CD4-positive, alpha-beta T cell (primary cell): Measurements from ENCODE around the gene ZWINT. TPM values are rescaled to one million over a fixed set of nuclear protein-coding genes. Genes with fewer than 3 reads are reported as not detected.

Experiments used
- ATAC-seq: fragments of 200-7000 bp; cut with Tn5 transposase; one replicate; pipeline ENCODE4 v1.10.0; 2022; ENCODE audit warnings: mild to moderate bottlenecking; ENCODE audit not compliant: poor library complexity
- CTCF ChIA-PET: fragments of 350-600 bp; sonication (Branson Sonifier 250); formaldehyde crosslinking; loops from one replicate; lab custom pipeline; 2021; ENCODE audit warnings: antibody characterized with exemption, inconsistent platforms; lab: Charles Lee
- POLR2A ChIA-PET: fragments of 350-600 bp; sonication (Branson Sonifier 250); formaldehyde crosslinking; loops from one replicate; lab custom pipeline; 2021; ENCODE audit warnings: antibody characterized with exemption, inconsistent platforms; lab: Charles Lee
- DNase-seq, 14 experiments: peaks; one replicate each; pipeline ENCODE4 v3.0.0-alpha.2; 2013 to 2020; ENCODE audit warnings: mixed read lengths in 2 of 14
- H3K27ac ChIP-seq, 2 donors: one replicate each; pipeline versions ENCODE4 v1.5.1 to v1.7.0; 2013; ENCODE audit warnings: low read length in 2 of 2, low read depth in 1 of 2, mild to moderate bottlenecking in 1 of 2
- H3K27me3 ChIP-seq, 2 experiments: 1 replicate in 1 of 2; 2 replicates in 1 of 2; pipeline versions ENCODE4 v1.6.1 to v1.7.0; 2013; ENCODE audit warnings: low read length in 2 of 2, control low read depth in 1 of 2, mild to moderate bottlenecking in 1 of 2, moderate library complexity in 1 of 2; ENCODE audit not compliant: insufficient read depth in 2 of 2, control insufficient read depth in 1 of 2
- H3K36me3 ChIP-seq: one replicate; pipeline ENCODE4 v1.6.1; 2013; ENCODE audit warnings: low read length, control low read depth; ENCODE audit not compliant: insufficient read depth
- H3K4me1 ChIP-seq: one replicate; pipeline ENCODE4 v1.6.1; 2013; ENCODE audit warnings: low read length, control low read depth; ENCODE audit not compliant: insufficient read depth
- H3K4me3 ChIP-seq: one replicate; pipeline ENCODE4 v1.5.1; 2013; ENCODE audit warnings: mild to moderate bottlenecking, low read length, moderate library complexity
- H3K9me3 ChIP-seq, 2 experiments: 1 replicate in 1 of 2; 2 replicates in 1 of 2; pipeline versions ENCODE4 v1.6.1 to v1.7.0; 2013; ENCODE audit warnings: low read length in 2 of 2, mild to moderate bottlenecking in 2 of 2, control low read depth in 1 of 2, moderate library complexity in 1 of 2; ENCODE audit not compliant: control insufficient read depth in 1 of 2, insufficient read depth in 1 of 2
- H3K27ac Mint-ChIP-seq: one replicate; pipeline ENCODE4 v1.8.0; 2020; ENCODE audit warnings: mixed read lengths
- H3K27me3 Mint-ChIP-seq: one replicate; pipeline ENCODE4 v1.8.0; 2021; ENCODE audit warnings: mixed read lengths
- H3K36me3 Mint-ChIP-seq: one replicate; pipeline ENCODE4 v1.8.0; 2021; ENCODE audit warnings: low read depth, mixed read lengths
- H3K4me1 Mint-ChIP-seq: one replicate; pipeline ENCODE4 v1.8.0; 2021; ENCODE audit warnings: low read depth, mixed read lengths
- H3K4me3 Mint-ChIP-seq: one replicate; pipeline ENCODE4 v1.8.0; 2020; ENCODE audit warnings: mild to moderate bottlenecking, mixed read lengths
- H3K9me3 Mint-ChIP-seq: one replicate; pipeline ENCODE4 v1.8.0; 2020; ENCODE audit warnings: mixed read lengths
- CTCF ChIP-seq: fragments of 200-600 bp; IDR thresholded peaks from one replicate; pipeline ENCODE4 v1.8.0; 2022; ENCODE audit warnings: antibody characterized with exemption, mild to moderate bottlenecking
- intact Hi-C, 2 experiments: fragments of 100-400 bp; cut with DNase I in 1 of 2; cut with micrococcal nuclease in 1 of 2; formaldehyde crosslinking; loops; one replicate each; pipeline versions ENCODE4 v1.15.1 to v1.9.0; 2023 to 2025; cut with DNase I, micrococcal nuclease
- total RNA-seq, 174 experiments: library from RNA in 2 of 174; stranded (reverse) in 2 of 174; gene quantifications; one replicate each; pipeline ENCODE4 v1.2.3 and lab custom pipeline; 2021 to 2026

ZWINT gene
- total RNA-seq, 2 experiments from 2014 or later, result 1.1 to 1.6 TPM

- H3K27me3 ChIP-seq, result no peaks in the 10 kb centered on the region
Measured at GRCh38 chr10:56327118-56327517, 33.9 kb downstream of the ZWINT start.

GRCh38 chr10:56319386-56319785, 41.7 kb downstream of the ZWINT start:
- Histone ChIP-seq H3K27ac (no peak overlapping the region), H3K36me3 (no peaks in the 10 kb centered on the region), H3K27me3 (no peaks in the 10 kb centered on the region), H3K4me3 (no peak overlapping the region), H3K4me1 (no peaks in the 10 kb centered on the region), H3K9me3 (peaks cover 0 to 5% of the 10 kb centered on the region in 2 experiments)
- H3K4me1 Mint-ChIP-seq, result no peaks in the 10 kb centered on the region
- no peak overlapping the region for H3K27ac Mint-ChIP-seq
- ATAC-seq, result no peak
- no peaks in the 10 kb centered on the region for H3K9me3 Mint-ChIP-seq
- no peaks in the 10 kb centered on the region for H3K27me3 Mint-ChIP-seq
- no peak for TF ChIP-seq CTCF
- intact Hi-C loops, result no loop called here
- H3K36me3 Mint-ChIP-seq, result no peaks in the 10 kb centered on the region
- ChIA-PET POLR2A (no interaction called here), CTCF (no interaction called here)
- no peak for DNase-seq
- no peak overlapping the region for H3K4me3 Mint-ChIP-seq

More at GRCh38 chr10:56327118-56327517, 33.9 kb downstream of the ZWINT start:
- CTCF ChIA-PET, result interaction anchor here (1.6 kb wide), 1 partner anchor 9 kb away, joined by 6 read pairs; no protein-coding TSS in a partner anchor
- Mint-ChIP-seq H3K9me3 (no peaks in the 10 kb centered on the region), H3K27me3 (no peaks in the 10 kb centered on the region), H3K4me1 (no peaks in the 10 kb centered on the region), H3K36me3 (no peaks in the 10 kb centered on the region), H3K27ac (no peak overlapping the region), H3K4me3 (no peak overlapping the region)
- DNase-seq (no peak), ATAC-seq (no peak)
- POLR2A ChIA-PET, result no interaction called here
- no peak for TF ChIP-seq CTCF
- Histone ChIP-seq H3K27ac (no peak overlapping the region), H3K4me3 (no peak overlapping the region), H3K9me3 (no peaks in the 10 kb centered on the region), H3K36me3 (no peaks in the 10 kb centered on the region), H3K4me1 (no peaks in the 10 kb centered on the region)
- intact Hi-C loops, result no loop called here

- DNase-seq (no peak), ATAC-seq (no peak)
- H3K27ac Mint-ChIP-seq, result no peak overlapping the region
- H3K4me1 Mint-ChIP-seq, result no peaks in the 10 kb centered on the region
- no peaks in the 10 kb centered on the region for H3K36me3 Mint-ChIP-seq
- Histone ChIP-seq H3K27ac (no peak overlapping the region), H3K27me3 (no peaks in the 10 kb centered on the region), H3K4me3 (no peak overlapping the region), H3K36me3 (no peaks in the 10 kb centered on the region), H3K4me1 (no peaks in the 10 kb centered on the region), H3K9me3 (peaks cover 0 to 5% of the 10 kb centered on the region in 2 experiments)
- H3K27me3 Mint-ChIP-seq, result no peaks in the 10 kb centered on the region
- POLR2A ChIA-PET, result no interaction called here
- no peak for TF ChIP-seq CTCF
- no peak overlapping the region for H3K4me3 Mint-ChIP-seq
- CTCF ChIA-PET, result no interaction called here
- intact Hi-C loops, result no loop called here
- H3K9me3 Mint-ChIP-seq, result no peaks in the 10 kb centered on the region
Measured at GRCh38 chr10:56318816-56319215, 42.2 kb downstream of the ZWINT start.
